ENCODE measurements around the gene AK8.

GRCh38 chr9:132776891-132777290, 101.2 kb downstream of the AK8 start:
- no peak for TF ChIP-seq CREB1 (IDR thresholded peaks at IDR 0.05; ENCODE audit: low read depth)
- TF ChIP-seq EGR1 (IDR thresholded peaks at IDR 0.05): no peak
- TF ChIP-seq REST (IDR thresholded peaks at IDR 0.05; ENCODE audit: low read depth): no peak
- TF ChIP-seq RAD21 (IDR thresholded peaks at IDR 0.05; ENCODE audit: low read depth): no peak
- TF ChIP-seq TAF1 (IDR thresholded peaks at IDR 0.05; ENCODE audit: low read depth): no peak
- no peak for TF ChIP-seq EP300 (IDR thresholded peaks at IDR 0.05; ENCODE audit: borderline replicate concordance)
- TF ChIP-seq YY1 (IDR thresholded peaks at IDR 0.05; ENCODE audit: low read depth): no peak
- no peak for TF ChIP-seq MAX (IDR thresholded peaks at IDR 0.05)
- TF ChIP-seq CEBPB (IDR thresholded peaks at IDR 0.05): no peak
- TF ChIP-seq TEAD4 (IDR thresholded peaks at IDR 0.05): no peak
- no peak for TF ChIP-seq NFIC (IDR thresholded peaks at IDR 0.05)
- TF ChIP-seq ZBTB7A (IDR thresholded peaks at IDR 0.05; ENCODE audit: low read depth): no peak
- TF ChIP-seq TCF12 (IDR thresholded peaks at IDR 0.05; ENCODE audit: low read depth): no peak

Measured in Ishikawa (cell line).